NCI-H2081 treated with DMSO at 0.1 percent for 48 hours (cell line): ENCODE data around the gene ABL2.
"Not testable (repeated sequence)": the region's sequence is repeated elsewhere in the genome, so short reads cannot be mapped to it uniquely, and the experiment has no call there.

Experiments
- DNase-seq: peaks from one replicate; lab custom pipeline; 2025; lab: John Stamatoyannopoulos, UW

The ABL2 gene

GRCh38 chr1:179229214-179230140, at the start of gene ABL2:
TSS of gene ABL2 (minus strand) at chr1:179229677. CDS start at chr1:179229397, 280 bp downstream.
- DNase-seq, result peak; percentile 29

GRCh38 chr1:179278920-179279319, 49.4 kb upstream of the ABL2 start:
- DNase-seq, result no peak

- DNase-seq, result not testable (repeated sequence)
Observed at GRCh38 chr1:179274424-179274823, 44.9 kb upstream of the ABL2 start.

GRCh38 chr1:179269071-179269470, 39.6 kb upstream of the ABL2 start:
- no peak for DNase-seq

DNA sequence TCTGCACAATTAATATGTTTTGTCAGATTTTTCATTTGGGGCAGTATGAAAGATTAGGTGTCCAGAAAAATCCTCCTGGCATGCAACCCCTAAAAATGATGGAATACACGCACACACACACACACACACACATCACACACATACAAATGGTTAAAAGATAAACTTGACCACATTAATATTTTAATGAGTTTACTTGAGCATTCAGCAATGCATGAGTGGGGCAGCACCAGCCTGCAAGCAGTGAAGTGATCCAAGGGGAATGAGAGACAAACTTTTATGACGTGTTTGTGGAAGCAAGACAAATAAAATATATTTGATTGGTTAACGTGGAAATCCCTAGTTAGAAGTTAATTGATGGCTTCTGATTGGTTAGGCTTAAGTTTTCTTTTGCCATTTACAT, 35.0 kb upstream of the ABL2 start:
- no peak for DNase-seq

DNA sequence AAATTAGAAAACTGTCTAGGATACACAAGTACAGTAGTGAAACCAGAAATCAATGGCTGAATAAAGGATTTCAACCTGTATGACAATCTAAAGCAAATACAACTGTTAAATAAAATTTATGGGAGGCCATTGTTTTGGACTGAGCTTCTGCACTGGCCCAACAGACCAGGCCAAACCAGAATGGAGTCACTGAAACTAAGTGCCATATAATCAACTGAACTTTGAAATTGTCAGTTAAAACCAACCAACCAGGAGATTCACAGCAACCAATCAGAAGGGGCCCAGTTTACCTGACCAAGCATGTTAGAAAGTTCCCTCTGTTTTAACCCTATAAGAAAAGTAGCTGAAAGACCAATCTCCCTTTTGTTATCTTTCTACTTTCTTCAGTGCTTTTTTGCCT, 33.6 kb upstream of the ABL2 start:
- no peak for DNase-seq

- no peak for DNase-seq
Observed at GRCh38 chr1:179262183-179262582, 32.7 kb upstream of the ABL2 start.

- DNase-seq, result no peak
Observed at GRCh38 chr1:179253286-179253972, 24.0 kb upstream of the ABL2 start.

DNA sequence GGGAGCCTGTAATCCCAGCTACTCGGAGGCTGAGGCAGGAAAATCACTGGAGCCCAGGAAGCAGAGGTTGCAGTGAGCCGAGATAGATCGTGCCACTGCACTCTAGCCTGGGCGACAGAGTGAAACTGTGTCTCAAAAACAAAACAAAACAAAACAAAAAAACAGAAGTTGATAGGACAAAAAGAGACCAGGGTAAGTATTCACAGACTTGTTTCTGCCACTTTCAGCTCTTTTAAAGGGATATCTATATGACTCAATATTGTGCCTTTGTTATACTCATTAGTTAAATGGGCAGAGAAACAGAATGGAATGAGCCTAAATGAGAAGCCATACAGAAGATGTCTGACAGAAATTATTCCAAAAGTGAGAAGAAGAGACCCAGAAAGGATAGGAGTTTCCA, 23.1 kb upstream of the ABL2 start:
- DNase-seq, result no peak

DNA sequence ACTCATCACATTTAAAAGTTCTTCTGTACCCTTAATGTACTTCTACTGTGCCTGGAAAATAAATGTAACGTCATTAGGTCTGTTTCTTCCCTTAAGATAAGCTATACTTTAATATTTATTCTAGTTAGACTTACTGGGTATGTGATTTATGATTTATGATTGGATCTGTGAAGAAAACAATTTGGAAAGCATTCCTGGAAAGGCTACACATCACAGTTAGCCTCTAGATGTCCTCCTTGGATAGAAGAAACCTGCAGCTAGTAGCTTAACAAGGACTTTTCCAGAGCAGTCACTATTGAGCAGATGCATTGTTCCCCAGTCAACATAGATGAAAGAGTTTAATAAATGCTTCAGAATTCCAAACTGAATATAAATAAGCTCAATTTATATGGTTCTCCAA, 22.2 kb upstream of the ABL2 start:
- DNase-seq, result no peak

GRCh38 chr1:179247923-179248322, 18.4 kb upstream of the ABL2 start:
- no peak for DNase-seq

DNA sequence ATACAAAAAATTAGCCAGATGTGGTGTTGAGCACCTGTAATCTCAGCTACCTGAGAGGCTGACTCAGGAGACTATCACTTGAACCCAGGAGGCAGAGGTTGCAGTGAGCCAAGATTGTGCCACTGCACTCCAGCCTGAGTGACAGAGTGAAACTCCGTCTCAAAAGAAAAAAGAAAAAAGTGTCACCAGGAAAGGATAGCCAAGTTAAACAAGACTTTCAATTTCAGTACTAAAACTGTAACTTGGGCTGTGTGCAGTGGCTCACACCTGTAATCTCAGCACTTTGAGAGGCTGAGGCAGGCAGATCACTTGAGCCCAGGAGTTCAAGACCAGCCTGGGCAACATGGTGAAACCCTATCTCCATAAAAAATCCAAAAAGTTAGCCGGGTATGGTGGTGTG, 15.9 kb upstream of the ABL2 start:
- not testable (repeated sequence) for DNase-seq

- no peak for DNase-seq
Observed at GRCh38 chr1:179241530-179242097, 12.1 kb upstream of the ABL2 start.

GRCh38 chr1:179237222-179237621, 7.7 kb upstream of the ABL2 start:
- DNase-seq, result no peak

DNA sequence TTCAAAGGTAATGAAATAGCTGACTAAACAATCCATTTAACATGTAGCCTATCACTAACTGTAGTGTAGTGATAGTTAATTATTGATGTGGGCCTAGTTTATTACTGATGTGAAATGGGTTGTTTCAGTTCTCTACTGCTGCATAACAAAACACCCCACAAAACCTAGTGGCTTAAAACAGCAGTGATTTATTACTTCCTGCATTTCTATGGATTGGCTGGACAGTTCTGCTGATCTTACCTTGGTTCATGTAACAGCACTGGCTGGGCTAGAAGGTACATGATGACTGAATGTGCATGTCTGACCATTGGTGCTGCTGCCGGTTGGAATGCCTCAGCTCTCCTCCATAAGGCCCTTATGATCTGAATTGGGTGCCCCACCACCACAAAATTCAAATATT, 5.4 kb upstream of the ABL2 start:
- DNase-seq, result no peak

DNA sequence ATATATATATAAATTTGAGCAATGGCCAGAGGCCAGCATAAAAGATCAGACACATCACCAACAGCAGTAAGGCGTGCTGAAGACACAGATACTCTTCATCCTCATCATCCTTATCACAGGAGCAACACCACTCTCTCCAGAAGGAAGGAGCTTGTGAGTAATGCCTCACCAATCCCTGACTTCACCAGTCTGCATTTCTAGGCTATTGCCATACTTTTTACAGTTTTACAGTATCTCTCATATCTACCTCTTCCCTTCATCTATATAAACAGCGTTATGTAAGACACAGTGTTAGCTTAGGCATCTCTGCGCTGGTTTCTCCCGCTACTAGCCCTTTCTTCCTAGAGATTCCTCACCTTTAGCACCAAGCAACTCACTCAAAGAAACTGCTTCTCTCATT, 2.4 kb upstream of the ABL2 start:
- no peak for DNase-seq

GRCh38 chr1:179230721-179231120, 1.2 kb upstream of the ABL2 start:
- DNase-seq, result no peak

DNA sequence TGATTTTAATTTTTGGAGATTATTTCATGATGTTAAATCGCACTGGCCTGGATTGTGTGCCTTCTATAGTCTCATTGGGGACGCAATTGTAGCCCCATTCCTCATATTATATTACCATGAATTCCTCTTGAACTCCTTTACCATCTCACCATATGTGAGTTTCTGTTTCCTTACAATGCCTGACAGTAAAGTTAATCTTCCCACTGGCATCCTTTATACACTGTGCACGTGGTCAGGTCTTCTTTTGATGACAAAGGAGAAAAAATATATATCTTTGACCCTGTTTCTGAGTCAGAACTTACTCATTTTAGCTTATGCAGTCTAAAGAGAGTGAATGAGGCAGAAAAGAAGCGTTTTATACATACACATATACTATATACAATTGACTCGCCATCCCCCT, 774 bp upstream of the ABL2 start:
- no peak for DNase-seq

GRCh38 chr1:179228783-179229213, 679 bp downstream of the ABL2 start:
- no peak for DNase-seq

- DNase-seq, result no peak
Observed at GRCh38 chr1:179226738-179227137, 2.7 kb downstream of the ABL2 start.

DNA sequence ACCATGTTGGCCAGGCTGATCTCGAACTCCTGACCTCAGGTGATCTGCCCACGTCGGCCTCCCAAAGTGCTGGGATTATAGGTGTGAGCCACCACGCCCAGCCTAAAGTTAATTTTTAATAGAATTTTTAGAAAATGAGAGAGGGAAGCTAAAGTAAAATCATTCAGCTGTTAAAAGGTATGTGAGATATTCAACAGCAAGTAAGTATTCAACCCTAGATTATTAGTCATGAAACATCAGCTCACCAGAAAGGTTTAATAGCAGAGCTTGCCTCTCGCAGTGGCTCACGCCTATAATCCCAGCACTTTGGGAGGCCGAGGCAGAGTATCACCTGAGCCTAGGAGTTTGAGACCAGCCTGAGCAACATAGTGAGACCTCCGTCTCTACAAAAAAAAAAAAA, 5.0 kb downstream of the ABL2 start:
- not testable (repeated sequence) for DNase-seq

DNA sequence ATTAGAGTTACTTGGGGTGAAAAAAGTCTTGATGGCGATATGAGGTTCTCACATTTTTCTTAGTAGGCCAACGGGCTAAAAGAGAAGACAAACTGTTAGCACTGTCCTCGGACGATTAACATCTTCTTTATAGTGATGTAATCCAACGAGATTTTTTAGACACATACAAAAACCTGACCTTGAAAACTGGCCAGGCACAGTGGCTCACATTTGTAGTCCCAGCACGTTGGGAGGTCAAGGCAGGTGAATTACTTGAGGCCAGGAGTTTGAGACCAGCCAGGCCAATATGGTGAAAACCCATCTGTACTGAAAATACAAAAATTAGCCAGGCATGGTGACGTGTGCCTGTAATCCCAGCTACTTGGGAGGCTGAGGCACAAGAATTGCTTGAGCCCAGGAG, 8.4 kb downstream of the ABL2 start:
- not testable (repeated sequence) for DNase-seq

- no peak for DNase-seq
Observed at GRCh38 chr1:179217943-179218507, 11.5 kb downstream of the ABL2 start.
